NCI-H187 treated with DMSO at 0.1 percent for 48 hours (cell line): Measurements from ENCODE around the gene EGLN2.
"Not testable (repeated sequence)": the region's sequence is repeated elsewhere in the genome, so short reads cannot be mapped to it uniquely, and the experiment has no call there.

Source experiments
- DNase-seq: peaks from one replicate; lab custom pipeline; 2025; lab: John Stamatoyannopoulos, UW

The EGLN2 gene

DNA sequence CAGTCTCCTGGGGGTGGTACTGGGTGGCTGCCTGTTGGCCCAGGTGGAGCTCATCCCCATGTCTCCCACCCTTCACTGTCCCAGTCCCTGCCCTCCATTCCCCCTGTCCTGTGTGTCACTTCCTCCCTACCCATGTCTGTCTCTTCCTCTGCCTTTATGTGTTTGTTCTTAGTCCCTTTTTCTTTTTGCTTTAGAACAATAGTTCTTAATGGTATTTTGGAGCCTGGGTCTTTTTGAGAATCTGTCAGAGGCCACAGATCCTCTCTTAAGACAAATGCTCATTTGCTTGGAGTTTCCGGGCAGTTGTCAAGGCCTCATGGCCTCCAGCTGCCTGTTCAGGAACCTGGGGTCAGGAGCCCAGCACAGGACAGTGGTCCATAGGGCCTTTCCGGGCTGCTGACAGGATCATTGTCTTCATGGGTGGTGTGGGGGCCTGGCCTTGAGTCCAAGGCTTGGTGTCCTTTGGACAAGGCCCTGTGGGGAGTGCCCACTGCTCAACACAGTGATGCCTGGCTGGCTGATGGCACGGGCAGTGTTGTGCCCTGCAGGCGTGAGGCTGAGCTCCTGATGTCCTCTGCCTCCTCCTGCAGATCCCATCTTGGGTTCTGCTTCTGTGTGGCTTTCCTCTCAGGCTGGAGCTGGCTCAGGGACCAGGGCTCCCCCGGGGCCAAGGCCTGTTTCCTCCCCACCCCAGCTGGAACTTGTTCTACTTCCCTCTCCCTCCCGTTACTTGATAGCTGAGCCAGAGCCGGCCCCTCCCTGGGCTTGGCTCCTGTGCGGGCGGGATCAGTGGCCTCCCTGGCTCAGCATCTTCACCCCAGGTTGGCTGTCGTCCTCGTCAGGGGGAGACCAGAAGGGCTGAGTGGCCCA is 3.5 kb downstream of the EGLN2 start:
- no peak for DNase-seq

DNA sequence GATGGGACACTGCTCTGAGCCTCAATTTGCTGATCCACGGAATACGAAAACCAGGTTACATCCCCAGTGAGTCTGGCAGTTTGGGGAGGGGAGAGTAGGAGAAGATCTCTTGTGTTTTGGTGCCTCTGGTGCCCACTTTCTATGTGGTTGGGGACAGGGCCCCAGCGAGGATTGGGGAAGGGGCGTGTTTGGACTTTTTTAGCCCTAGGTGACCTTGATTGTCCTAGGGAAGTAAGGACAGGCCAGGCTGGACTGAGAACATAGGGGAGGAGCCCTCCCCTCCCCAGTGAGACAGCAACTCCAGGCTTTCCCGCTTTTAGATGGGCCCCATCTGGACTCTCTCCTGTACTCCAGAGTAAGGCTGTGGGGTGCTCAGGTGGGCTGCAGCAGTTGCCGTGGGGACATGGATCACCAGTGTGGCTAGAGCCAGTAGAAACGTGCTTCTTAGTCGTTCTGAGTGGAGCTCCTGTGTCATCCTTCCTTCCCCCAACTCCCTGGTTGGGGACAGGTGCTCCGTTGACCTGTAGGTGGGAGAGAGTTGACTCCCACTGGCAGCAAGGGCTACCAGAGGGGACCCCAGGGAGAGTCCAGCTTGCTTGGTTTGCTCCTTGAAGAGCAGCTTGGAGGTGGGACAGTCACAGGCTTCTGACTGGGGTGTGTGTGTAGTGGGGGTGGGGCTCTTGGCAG is 4.3 kb downstream of the EGLN2 start:
- no peak for DNase-seq

DNA sequence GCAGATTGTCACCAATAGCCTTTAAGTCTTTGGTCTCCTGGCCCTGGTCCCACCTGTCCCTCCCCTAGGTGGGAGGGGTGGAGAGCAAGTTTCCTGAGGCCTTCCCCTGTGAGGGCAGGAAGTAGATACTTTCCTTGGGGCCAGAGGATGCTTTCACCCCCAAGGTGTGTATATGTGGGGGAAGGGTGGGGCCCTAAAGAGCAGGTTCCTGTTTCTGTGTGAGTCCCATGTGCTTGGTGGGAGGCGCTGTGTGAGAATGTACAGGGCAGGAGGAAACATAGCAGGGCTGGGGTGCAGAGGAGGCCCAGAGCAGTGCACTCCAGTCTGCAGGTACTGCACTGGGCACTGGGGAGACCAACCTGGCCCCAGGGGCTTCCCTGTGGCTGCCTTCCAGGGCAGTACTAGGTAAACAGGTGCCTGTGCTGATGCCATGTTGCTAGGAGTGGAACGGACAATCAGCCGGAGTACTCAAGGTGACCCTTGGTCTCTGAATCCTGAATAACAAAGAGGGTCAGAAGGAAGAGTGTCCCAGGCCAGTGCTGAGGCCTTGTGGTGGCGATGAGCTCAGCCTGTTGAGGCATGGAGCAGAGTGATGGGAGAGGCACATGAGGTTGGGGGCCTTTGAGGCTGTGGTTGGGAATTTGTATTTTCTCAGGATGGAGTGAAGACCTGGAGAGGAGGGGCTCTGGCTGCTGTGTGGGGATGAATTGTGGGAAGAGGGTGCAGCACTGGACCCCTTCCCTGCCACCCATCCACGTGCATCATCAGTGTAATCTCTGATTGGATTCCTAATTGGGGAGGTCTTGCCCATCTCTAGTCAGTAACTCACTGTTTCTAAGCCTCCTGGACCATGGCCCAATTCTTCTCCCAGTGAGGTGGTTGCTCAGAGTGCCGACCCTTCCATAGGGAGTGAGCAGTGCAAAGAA is 5.1 kb downstream of the EGLN2 start:
- DNase-seq = no peak

DNA sequence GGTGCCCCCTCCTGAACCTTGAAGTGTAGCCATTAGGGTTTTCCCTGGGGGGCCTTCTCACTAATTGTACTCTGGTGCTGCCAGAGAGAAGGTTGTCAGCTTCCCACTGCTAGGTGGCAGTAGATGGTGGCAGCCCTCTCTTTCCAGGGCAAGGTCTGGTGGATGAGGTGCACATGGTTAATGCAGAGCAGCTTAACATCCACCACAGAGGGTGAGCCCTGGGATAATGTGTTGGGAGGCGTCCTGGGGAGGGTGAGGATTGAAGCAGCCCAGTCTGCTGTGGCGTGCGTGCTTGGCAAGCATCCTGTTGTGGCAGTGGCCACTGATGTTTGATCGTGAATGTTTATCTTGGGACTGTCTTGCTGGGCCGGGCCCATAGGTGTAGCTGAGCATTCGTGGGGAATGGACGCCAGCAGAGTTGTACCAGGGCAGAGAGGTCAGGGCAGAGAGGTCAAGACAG is 5.8 kb downstream of the EGLN2 start:
- DNase-seq = no peak

DNA sequence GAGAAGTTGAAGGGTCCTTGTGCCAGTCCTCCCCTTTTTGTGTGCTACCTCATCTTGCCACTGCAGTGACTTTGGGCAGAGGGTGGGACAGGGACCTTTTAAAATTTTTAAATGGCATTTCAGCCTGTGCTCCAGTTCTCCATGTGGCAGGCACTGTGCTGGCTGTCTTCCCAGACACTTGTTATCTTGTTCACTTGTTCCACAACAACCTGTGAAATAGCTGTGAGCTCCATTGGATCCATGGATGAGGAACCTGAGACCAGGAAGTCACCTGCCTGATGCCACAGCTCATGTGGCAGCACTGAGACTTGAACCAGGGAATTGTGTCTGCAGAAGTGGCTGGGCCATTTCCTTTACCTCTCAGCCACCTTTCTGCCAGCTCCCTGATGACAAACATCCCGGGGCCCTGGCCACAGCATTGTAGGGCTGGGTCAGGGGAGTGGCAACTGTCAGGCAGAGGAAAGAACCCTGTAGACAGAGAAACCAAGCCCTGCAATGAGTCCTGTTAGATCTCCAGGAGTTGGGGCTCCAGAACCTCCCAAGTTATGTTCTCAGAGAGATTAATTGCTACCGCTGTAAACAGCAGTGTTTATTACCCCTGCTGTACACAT is 6.4 kb downstream of the EGLN2 start:
- DNase-seq = no peak

DNA sequence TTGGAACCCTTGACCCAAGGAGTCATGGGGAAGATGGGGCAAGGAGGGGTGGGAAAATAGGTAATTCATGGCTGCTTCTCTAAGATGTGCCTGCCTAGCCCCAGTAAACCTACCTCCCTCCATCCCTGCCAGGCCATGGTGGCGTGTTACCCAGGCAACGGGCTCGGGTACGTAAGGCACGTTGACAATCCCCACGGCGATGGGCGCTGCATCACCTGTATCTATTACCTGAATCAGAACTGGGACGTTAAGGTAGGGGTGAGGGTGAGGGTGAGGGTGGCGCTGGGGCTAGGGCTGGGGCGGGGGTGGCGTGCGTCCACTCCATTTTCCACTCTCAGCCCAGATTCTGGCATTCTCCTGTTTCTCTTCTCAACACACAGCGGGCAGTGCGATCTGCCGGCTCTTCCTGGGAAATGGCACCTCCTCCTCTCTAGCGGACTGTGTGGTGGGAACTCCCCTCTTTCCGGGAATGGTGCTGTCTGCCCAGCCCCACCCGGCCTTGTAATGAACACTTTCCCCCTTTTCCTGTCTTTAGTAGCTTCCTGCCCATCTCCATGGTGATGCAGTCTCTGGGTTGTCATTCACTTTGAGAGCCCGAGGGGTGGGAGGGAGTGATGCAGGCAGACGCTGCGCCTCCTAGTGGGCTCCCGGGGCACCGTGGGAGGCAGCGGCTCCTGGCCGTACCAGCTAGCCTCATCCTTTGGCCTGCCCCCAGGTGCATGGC is 7.6 kb downstream of the EGLN2 start:
- DNase-seq = peak; percentile 87

DNA sequence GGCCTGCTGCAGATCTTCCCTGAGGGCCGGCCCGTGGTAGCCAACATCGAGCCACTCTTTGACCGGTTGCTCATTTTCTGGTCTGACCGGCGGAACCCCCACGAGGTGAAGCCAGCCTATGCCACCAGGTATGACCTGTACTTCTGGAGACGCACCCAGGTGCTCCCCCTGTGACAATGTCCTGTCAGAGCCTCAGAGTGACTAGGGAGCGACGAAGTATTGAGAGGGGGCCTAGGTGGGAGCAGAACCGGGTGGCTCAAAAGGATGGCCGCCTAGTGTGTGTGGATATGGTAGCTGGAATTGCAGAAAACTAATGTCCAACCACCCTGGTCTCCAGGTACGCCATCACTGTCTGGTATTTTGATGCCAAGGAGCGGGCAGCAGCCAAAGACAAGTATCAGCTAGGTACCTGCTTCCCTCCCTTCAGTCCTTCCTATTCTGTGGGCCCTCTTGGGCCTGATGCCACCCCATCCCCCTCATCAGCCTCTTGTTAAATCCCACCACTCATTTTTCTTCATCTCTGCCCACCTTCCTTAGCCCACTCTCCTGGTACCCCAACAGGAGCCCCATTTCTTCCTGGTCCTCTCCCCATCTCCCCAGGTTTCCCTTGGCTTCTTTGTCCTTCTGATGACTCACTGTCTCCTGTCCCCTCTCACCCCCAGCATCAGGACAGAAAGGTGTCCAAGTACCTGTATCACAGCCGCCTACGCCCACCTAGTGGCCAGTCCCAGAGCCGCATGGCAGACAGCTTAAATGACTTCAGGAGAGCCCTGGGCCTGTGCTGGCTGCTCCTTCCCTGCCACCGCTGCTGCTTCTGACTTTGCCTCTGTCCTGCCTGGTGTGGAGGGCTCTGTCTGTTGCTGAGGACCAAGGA is 8.4 kb downstream of the EGLN2 start:
- no peak for DNase-seq

DNA sequence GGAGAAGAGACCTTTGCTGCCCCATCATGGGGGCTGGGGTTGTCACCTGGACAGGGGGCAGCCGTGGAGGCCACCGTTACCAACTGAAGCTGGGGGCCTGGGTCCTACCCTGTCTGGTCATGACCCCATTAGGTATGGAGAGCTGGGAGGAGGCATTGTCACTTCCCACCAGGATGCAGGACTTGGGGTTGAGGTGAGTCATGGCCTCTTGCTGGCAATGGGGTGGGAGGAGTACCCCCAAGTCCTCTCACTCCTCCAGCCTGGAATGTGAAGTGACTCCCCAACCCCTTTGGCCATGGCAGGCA is 9.0 kb downstream of the EGLN2 start:
- DNase-seq = no peak

DNA sequence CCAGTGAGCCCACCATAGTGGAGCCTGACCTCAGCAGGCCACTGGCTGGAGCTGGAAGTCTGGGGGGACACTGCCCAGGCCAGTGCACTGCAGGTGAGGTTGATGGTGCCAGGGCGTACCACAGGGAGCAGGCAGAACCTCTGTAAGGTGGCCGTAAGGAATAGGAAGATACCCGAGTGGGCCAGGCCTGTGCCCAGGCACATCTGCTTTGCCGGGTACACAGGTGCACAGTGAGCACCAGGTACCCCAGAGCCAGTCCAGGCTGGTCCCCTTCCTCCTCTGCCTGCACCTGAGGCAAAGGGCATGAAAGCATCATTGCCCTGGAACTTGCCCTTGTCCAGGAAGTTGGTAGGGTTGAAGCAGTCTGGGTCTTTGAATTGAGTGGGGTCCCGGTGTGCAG is 9.5 kb downstream of the EGLN2 start:
- DNase-seq = no peak

DNA sequence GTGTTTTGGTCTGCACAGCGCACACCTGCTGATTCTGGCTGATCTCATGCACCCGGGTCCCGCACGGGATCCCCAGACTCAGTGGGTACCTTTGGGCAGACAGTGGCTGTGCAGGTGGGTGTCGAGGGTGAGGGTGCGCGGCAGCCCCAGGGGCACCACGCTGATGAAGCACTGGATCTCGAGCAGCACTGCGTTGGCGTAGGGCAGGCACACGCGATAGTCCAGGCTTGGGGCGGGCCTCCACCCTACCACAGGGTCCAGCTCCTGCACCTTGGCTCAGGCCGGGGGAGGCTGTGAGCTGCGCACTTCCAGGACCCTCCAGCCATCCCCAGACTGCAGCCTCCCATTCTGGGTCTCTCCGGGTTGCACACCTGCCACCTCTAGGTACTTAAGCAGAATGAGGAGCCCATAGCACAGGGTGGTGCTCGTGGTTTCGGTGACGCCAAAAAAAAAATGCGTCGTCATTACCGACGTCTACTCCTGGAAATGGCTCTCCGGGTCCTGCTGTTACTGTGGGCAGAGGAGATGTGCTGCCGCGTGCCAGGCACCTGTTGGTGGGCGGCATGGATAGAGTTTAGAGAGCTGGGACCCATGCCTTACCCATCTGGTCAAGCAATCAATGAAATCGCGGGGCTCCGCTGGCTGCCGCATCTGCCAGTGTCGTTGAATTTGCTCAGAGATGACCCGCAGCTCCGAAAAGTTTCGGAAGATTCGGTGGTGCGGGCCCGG is 10.5 kb downstream of the EGLN2 start:
- DNase-seq = no peak

DNA sequence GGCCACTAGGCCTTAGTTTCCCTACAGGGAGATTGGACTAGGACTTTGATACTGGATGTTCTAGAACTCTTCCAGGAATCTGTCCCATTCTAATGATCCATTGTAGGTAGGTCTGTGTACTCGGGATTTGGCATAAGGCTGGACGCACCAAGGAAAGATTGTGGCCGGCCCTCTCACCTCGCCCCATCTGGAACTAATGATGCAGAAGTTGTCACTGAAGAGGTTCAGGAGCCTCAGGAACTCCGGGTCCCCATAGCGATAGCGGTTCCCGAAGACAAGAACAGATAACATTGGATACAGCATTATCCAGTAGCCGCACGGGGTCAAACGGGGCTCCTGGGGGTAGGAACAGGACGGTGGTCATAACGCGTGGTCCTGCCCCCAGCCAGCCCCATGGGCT is 11.2 kb downstream of the EGLN2 start:
- no peak for DNase-seq

DNA sequence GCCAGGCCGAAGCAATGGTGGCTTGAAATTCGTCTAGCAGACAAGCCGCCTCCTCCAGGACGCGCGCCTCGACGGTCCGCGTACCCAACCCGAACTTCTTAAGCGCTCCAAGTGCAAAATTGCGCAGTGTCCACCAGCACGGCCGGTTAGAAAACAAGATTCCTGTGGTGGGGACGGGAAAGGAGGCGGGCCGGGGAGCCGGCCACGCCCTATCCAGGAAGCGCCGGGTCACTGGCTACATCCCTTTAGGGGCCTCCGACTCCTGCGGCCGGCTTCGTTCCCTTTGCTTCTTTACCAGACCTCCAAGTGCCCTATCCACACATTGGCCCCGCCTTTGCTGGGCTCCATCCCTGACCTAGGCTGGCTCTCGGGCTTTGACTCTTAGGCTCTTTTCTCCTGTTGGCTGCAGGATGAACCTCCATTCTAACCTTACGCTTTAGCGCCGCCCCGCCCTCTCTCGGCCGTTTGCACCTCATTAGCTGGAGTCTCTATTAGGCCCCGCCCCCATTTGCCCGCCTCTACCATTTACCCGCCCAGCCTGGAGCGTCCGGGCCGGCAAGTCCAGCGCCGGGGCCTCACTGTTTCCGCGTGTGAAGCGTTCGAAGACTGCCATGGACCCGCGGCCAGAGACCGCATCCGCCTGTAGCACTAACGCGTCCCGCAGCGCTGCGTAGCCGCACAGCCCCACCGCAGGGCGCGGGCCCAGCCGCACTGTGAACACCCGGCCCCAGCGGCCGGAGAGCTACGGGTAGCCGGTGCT is 11.8 kb downstream of the EGLN2 start:
- not testable (repeated sequence) for DNase-seq

DNA sequence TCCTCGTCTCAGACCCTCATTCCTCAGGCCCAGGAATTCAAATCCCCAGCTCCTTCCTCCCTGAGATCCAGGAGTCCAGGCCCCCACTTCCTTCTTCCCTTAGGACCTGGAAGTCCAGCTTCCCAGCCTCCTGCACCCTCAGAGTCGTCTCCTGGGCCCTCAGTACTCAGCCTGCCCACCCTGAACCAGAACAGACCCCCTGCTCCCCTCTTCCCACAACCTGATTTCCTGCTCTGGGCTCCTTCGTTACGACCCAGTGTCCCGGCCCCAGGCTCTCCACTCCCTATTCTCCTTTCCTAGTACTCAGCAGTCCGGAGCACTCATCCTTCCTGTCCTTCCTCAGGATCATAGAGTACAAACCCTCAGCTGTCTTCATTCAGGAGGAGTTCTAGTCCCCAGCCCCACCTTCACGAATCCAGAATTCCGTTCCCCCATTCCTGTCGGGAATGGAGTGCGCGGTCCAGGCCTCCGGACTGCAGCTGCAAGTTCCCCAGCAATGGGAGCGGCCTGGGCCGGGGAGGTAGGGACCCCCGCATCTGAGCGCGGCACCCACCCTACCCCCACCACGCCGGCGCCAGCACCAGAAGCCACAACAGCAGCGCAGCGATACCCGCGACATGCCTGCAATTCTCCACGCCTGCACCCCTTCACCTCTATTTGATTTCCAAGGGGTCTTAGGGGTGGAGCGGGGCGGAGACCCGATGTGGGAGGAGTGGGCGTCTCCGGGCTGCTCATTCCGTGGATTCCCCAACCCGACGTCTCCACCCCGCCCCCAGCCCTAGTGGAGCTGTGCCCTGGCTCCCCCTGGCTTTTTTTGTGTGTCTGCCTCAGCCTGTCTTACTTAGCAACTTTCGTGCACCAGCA is 12.7 kb downstream of the EGLN2 start:
- no peak for DNase-seq

DNA sequence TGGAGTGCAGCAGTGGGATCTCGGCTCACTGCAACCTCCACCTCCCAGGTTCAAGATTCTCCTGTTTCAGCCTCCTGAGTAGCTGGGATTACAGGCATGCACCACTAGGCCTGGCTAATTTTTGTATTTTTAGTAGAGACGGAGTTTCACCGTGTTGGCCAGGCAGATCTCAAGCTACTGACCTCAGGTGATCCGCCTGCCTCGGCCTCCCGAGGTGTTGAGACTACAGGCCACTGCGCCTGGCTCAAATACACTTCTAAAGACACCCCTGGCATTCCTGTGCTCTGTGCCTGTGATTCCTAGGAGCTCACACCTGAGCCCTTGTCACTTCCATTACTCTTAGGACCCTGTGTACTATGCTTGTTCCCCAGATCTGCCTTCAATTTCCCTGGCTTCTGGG is 13.6 kb downstream of the EGLN2 start:
- not testable (repeated sequence) for DNase-seq

DNA sequence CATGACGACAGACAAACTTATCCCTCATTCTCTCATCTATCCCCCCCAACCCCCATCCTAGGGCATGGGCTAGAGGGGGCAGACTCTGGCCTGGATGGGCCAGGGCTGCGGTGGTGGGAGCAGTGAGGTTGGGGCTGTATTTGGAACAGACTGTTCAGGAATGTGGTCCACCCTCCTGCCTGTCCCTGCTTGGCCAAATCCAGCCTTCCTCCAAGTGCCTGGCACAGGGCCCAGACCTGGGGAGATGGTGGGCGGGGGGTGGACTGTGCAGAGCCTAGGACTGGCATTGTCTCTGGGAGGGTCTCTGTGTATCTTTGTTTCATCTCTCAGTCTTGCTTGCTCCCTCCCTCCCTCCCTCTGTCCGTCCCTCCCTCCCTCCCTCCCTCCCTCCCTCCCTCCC is 14.2 kb downstream of the EGLN2 start:
- DNase-seq = no peak

DNA sequence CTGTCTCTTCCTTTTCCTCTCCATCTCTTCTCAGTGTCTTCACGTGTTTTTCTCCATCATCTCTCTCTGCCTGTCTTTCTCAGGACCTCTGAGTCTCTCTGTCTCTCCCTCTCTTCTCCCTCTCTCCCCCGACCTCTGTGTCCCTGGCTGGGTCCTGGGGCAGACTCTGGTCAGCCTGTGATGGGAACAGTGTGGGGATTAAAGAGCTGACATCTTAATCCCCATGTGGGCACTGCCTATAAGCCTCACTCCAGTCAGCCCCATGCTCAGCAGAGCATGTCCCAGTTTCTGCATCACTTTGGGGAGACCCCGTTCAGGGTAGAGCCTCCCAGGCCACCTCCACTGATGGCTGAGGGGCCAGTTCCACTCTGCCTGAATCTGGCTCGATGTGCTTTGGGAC is 16.2 kb downstream of the EGLN2 start:
- no peak for DNase-seq

DNA sequence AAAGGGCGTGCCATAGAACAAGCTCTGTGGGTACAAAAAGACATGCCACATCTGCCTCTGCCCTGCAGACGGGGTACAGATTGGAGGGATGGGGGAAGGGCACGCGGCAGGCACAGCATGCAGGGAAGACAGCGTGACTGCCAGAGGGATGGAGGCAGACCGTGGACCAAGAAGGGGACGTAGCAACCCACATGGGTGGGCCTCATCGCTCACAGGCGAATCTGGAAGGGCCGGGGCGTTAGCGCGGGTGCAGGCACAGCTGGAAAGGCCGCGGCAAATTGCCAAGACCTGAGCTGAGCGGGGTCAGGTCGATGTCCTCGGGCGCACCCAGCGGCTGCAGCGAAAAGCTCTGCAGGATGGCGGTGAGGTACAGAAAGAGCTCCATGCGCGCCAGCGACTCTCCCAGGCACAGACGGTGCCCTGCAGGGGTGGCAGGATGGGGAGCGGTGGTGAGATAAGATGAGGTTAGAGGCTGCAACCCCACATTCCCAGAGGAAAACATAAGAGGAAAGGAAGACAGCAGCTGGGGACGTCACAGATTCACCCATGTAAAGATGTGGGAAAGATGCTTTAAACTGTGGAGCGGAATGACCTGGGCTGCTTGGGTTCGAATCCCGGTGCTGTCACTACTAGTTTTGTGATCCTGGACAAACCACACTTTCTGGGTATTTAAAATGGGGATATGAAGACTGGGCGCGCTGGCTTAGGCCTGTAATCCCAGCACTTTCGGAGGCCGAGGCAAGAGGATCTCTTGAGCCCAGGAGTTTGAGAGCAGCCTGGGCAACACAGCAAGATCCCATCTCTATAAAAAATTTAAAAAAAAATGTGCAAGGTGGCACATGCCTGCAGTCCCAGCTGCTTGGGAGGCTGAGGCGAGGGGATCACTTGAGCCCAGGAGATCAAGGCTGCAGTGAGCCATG is 19.7 kb downstream of the EGLN2 start:
- DNase-seq = not testable (repeated sequence)
